Ovary (tissue), 9 donors: ENCODE results near the gene HOMER2. TPM values are rescaled to one million over a fixed set of nuclear protein-coding genes. Genes with fewer than 3 reads are reported as not detected.
A peak's percentile ranks its signal among the peaks of the same experiment; 100 is the strongest.

Experiments
- DNase-seq, 5 donors: peaks; one replicate each; pipeline ENCODE4 v3.0.0-alpha.2; 2019 to 2020
- H3K27ac ChIP-seq, 2 donors: fragments of 200-600 bp; one replicate each; pipeline versions ENCODE4 v1.5.1 to v1.8.0; 2019 to 2022
- H3K27me3 ChIP-seq: fragments of 200-600 bp; one replicate; pipeline ENCODE4 v1.8.0; 2022
- H3K36me3 ChIP-seq: fragments of 200-600 bp; sonication (generic); one replicate; pipeline ENCODE4 v1.5.1; 2019
- H3K4me1 ChIP-seq: one replicate; pipeline ENCODE4 v1.8.1; 2013; ENCODE audit warnings: mild to moderate bottlenecking, moderate library complexity; ENCODE audit not compliant: insufficient read depth
- H3K4me3 ChIP-seq: fragments of 200-600 bp; sonication (generic); one replicate; pipeline ENCODE4 v1.5.1; 2017
- H3K9me3 ChIP-seq, 2 donors: fragments of 200-600 bp in 1 of 2; sonication (generic) in 1 of 2; one replicate each; pipeline versions ENCODE4 v1.5.1 to v1.8.1; 2013 to 2019; ENCODE audit warnings: mild to moderate bottlenecking in 1 of 2, moderate library complexity in 1 of 2
- CTCF ChIP-seq, 3 donors: fragments of 450-650 bp in 2 of 3; fragments of 200-600 bp in 1 of 3; IDR thresholded peaks; one replicate each; pipeline versions ENCODE4 v1.5.1 to v1.8.0; 2016 to 2022; ENCODE audit warnings: antibody characterized with exemption in 3 of 3, mild to moderate bottlenecking in 1 of 3
- EP300 ChIP-seq: sonication (generic); formaldehyde crosslinking; IDR thresholded peaks from one replicate; pipeline ENCODE4 v1.6.1; 2017; ENCODE audit warnings: antibody characterized with exemption
- POLR2A ChIP-seq: fragments of 450-650 bp; IDR thresholded peaks from one replicate; pipeline ENCODE4 v1.6.1; 2017; ENCODE audit warnings: antibody characterized with exemption, mild to moderate bottlenecking, moderate library complexity
- WGBS, 3 donors: extraction: QIAGEN DNeasy Blood & Tissue Kit in 1 of 3; methylation state at CpG; one replicate each; pipeline versions ENCODE4 v1.1.5 to v1.1.7; 2013 to 2017; 5-methylcytosine and 5-hydroxymethylcytosine counted together
- intact Hi-C, 4 donors: fragments of 100-400 bp; cut with DNase I; formaldehyde crosslinking; loops; one replicate each; pipeline versions ENCODE4 v1.11.0 to v1.15.1; 2022 to 2023
- polyA plus RNA-seq, 2 donors: library from polyadenylated mRNA; stranded (reverse); fragments of 200-250 nt in 1 of 2; fragments of 350-450 nt in 1 of 2; fragmentation: Illumina TruSeq in 1 of 2; extraction: RNeasy Lipid Tissue Mini Kit (QIAGEN cat#74804) in 1 of 2; gene quantifications; one replicate each; pipeline ENCODE4 v1.2.3, GENCODE V29; 2013 to 2014
- total RNA-seq, 7 donors: library from RNA; depleted of rRNA in 2 of 7; stranded (reverse); fragments of >200 nt in 2 of 7; fragmentation: NEBNext Ultra II Directional in 3 of 7; extraction: Animal tissue kit (Norgen Biotek cat#: 25700) in 3 of 7; gene quantifications; one replicate each; pipeline versions ENCODE4 v1.1.0 to v1.2.4, GENCODE V29; 2016 to 2023
- donor health status: DM: no; HTN: no; CAD: no; lungs with moderate emphysema.
- donor health status: DM: no; HTN: no; CAD: no.
- donor health status: Bipolar disorder and iron deficiency.
- donor health status: DM: yes; HTN: yes; CAD: no.
- donor health status: DM: no; HTN: no; CAD: no.
- donor health status: DM: yes; HTN: yes; CAD: no.

HOMER2 gene
- total and polyA plus RNA-seq, 9 donors, result 3.0 to 60.8 (median 11.0) TPM

- Histone ChIP-seq H3K36me3 (no peaks in the 10 kb centered on the region), H3K9me3 (no peaks in the 10 kb centered on the region), H3K27ac (no peak overlapping the region), H3K4me3 (no peak overlapping the region), H3K4me1 (no peaks in the 10 kb centered on the region), H3K27me3 (no peaks in the 10 kb centered on the region)
- WGBS, 3 donors, result 92 to 96% (median 96%) methylated on average over 14 of the region's 14 CpGs
- no peak for DNase-seq
- TF ChIP-seq EP300 (no peak), CTCF (IDR thresholded peaks at IDR 0.05) (no peak), POLR2A (no peak)
- intact Hi-C loops, result loop anchor here in 1 of 4 donors (10.0 kb wide), 1 partner anchor 143 kb away; no protein-coding TSS in a partner anchor
Observed at GRCh38 chr15:82851306-82851850, 101.1 kb downstream of the HOMER2 start.

- DNase-seq, result no peak
- no peaks in the 10 kb centered on the region for H3K4me1 ChIP-seq
- H3K9me3 ChIP-seq, result no peaks in the 10 kb centered on the region
- H3K27me3 ChIP-seq, result no peaks in the 10 kb centered on the region
- no peak overlapping the region for H3K27ac ChIP-seq
- no peaks in the 10 kb centered on the region for H3K36me3 ChIP-seq
- no peak overlapping the region for H3K4me3 ChIP-seq
- 64 to 70% (median 70%) methylated on average over 7 of the region's 7 CpGs for WGBS, 3 donors
- intact Hi-C loops, result loop anchor here in 1 of 4 donors (10.0 kb wide), 1 partner anchor 144 kb away; no protein-coding TSS in a partner anchor
- TF ChIP-seq EP300 (no peak), CTCF (IDR thresholded peaks at IDR 0.05) (no peak), POLR2A (no peak)
Observed at GRCh38 chr15:82850731-82851130, 101.8 kb downstream of the HOMER2 start.

- Histone ChIP-seq H3K4me1 (no peaks in the 10 kb centered on the region), H3K9me3 (no peaks in the 10 kb centered on the region), H3K36me3 (no peaks in the 10 kb centered on the region), H3K27me3 (no peaks in the 10 kb centered on the region), H3K27ac (no peak overlapping the region), H3K4me3 (peak overlapping the region; percentile 9)
- 15 to 18% (median 15%) methylated on average over 23 of the region's 23 CpGs for WGBS, 3 donors
- peak; percentile 62 to 73 (median 67) for DNase-seq
- TF ChIP-seq POLR2A (no peak), CTCF (IDR thresholded peaks at IDR 0.05) (peak; percentile 20 to 52 (median 36))
- intact Hi-C loops, result loop anchor here in 1 of 4 donors (10.0 kb wide), 1 partner anchor 145 kb away; no protein-coding TSS in a partner anchor
Observed at GRCh38 chr15:82849556-82850512, 102.7 kb downstream of the HOMER2 start.

GRCh38 chr15:82848241-82848993, 104.1 kb downstream of the HOMER2 start:
- H3K27me3 ChIP-seq, result no peaks in the 10 kb centered on the region
- H3K36me3 ChIP-seq, result no peaks in the 10 kb centered on the region
- intact Hi-C loops, result no loop called here
- 79 to 84% (median 83%) methylated on average over 9 of the region's 9 CpGs for WGBS, 3 donors
- H3K4me3 ChIP-seq, result no peak overlapping the region
- DNase-seq, result no peak
- no peaks in the 10 kb centered on the region for H3K4me1 ChIP-seq
- H3K27ac ChIP-seq, result no peak overlapping the region
- TF ChIP-seq POLR2A, result no peak
- no peak for TF ChIP-seq EP300
- TF ChIP-seq CTCF (IDR thresholded peaks at IDR 0.05), result no peak
- H3K9me3 ChIP-seq, result no peaks in the 10 kb centered on the region
